Activated T-cell treated with anti-CD3 and anti-CD28 coated beads, Interleukin-2, amount 50 U/mL, for 4 hours (primary cell): ENCODE data around the gene SNAPC3. TPM values are rescaled to one million over a fixed set of nuclear protein-coding genes. Genes with fewer than 3 reads are reported as not detected.
"Not testable (repeated sequence)": the region's sequence is repeated elsewhere in the genome, so short reads cannot be mapped to it uniquely, and the experiment has no call there.

Experiments used
- ATAC-seq, 2 donors: fragments of 200-7000 bp; cut with Tn5 transposase; one replicate each; pipeline ENCODE4 v1.10.0; 2021
- DNase-seq: peaks from one replicate; pipeline ENCODE4 v3.0.0-alpha.2; 2020
- H3K27me3 Mint-ChIP-seq: one replicate; pipeline ENCODE4 v1.8.0; 2021; ENCODE audit warnings: low read depth, mixed read lengths
- H3K36me3 Mint-ChIP-seq: one replicate; pipeline ENCODE4 v1.8.0; 2022; ENCODE audit warnings: mixed read lengths; ENCODE audit not compliant: insufficient read depth
- H3K4me1 Mint-ChIP-seq: one replicate; pipeline ENCODE4 v1.8.0; 2021; ENCODE audit warnings: low read depth, mixed read lengths
- H3K4me3 Mint-ChIP-seq: one replicate; pipeline ENCODE4 v1.8.0; 2021; ENCODE audit warnings: mild to moderate bottlenecking, moderate library complexity, mixed read lengths
- H3K9me3 Mint-ChIP-seq: one replicate; pipeline ENCODE4 v1.8.0; 2021; ENCODE audit warnings: mixed read lengths
- total RNA-seq, 3 donors: library from RNA; stranded (reverse); gene quantifications; one replicate each; pipeline ENCODE4 v1.2.1, GENCODE V29; 2021

Gene SNAPC3
- total RNA-seq, 3 donors from 2014 or later = 11.8 to 17.1 (median 14.3) TPM

DNA sequence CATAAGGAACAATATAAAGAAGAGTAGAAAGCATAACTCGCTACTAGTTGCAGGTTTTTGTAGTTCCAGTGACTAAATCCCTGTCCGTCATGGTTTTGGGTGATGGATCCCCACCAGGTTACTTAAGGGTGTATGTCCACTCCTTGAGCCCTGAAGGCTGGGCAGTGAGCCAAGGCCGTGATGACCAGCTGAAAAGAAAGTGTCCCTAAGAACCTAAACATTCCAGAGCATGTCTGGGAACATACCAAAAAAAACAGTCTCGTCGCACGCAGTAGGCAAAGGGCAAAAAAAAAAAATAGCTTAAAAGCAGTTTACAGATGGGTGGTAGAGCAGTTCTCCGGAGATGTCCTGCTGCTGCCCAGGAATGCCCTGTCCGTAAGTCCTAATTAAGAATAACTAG, 21.4 kb upstream of the SNAPC3 start:
- Mint-ChIP-seq H3K4me3 (no peak overlapping the region), H3K9me3 (peaks cover 14% of the 10 kb centered on the region), H3K4me1 (no peaks in the 10 kb centered on the region), H3K36me3 (peaks cover 3% of the 10 kb centered on the region), H3K27me3 (no peaks in the 10 kb centered on the region)
- no peak for ATAC-seq
- DNase-seq = no peak

- ATAC-seq (no peak), DNase-seq (no peak)
Observed at GRCh38 chr9:15403155-15403554, 19.5 kb upstream of the SNAPC3 start.

GRCh38 chr9:15404171-15404570, 18.5 kb upstream of the SNAPC3 start:
- no peaks in the 10 kb centered on the region for H3K27me3 Mint-ChIP-seq
- no peak overlapping the region for H3K4me3 Mint-ChIP-seq
- DNase-seq (no peak), ATAC-seq (no peak)
- peaks cover 2% of the 10 kb centered on the region for H3K36me3 Mint-ChIP-seq
- H3K9me3 Mint-ChIP-seq = peaks cover 13% of the 10 kb centered on the region
- no peaks in the 10 kb centered on the region for H3K4me1 Mint-ChIP-seq

More at GRCh38 chr9:15403155-15403554, 19.5 kb upstream of the SNAPC3 start:
- Mint-ChIP-seq H3K4me1 (no peaks in the 10 kb centered on the region), H3K9me3 (peaks cover 14% of the 10 kb centered on the region), H3K27me3 (no peaks in the 10 kb centered on the region), H3K4me3 (no peak overlapping the region), H3K36me3 (peaks cover 3% of the 10 kb centered on the region)

- DNase-seq (peak; percentile 33), ATAC-seq (peak in 1 of 2 donors; percentile 43)
- Mint-ChIP-seq H3K9me3 (no peaks in the 10 kb centered on the region), H3K4me3 (no peak overlapping the region), H3K36me3 (no peaks in the 10 kb centered on the region), H3K4me1 (no peaks in the 10 kb centered on the region), H3K27me3 (no peaks in the 10 kb centered on the region)
Observed at GRCh38 chr9:15416880-15417279, 5.8 kb upstream of the SNAPC3 start.

DNA sequence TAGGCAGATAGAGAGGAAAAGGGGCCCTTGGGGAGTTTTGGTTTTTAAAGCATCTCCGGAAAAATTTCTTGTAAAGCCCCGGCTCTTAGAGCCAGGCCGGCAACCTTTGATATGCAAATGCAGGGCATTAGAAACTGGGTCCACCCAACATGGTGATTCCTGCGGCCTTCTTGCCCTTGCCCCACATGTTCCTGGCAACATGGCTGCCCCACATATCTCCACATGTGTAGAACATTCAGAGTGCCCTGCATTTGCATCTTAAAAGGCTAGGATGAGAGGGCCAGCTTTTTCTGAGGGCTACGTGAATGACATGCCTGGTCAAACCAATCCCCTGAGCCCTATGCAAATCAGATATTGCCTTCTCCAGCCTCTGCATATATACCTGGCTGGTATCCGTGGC, 5.0 kb upstream of the SNAPC3 start:
- no peaks in the 10 kb centered on the region for H3K9me3 Mint-ChIP-seq
- H3K4me1 Mint-ChIP-seq = peaks cover 6% of the 10 kb centered on the region
- no peak for ATAC-seq
- no peaks in the 10 kb centered on the region for H3K27me3 Mint-ChIP-seq
- H3K4me3 Mint-ChIP-seq = no peak overlapping the region
- DNase-seq = no peak
- H3K36me3 Mint-ChIP-seq = no peaks in the 10 kb centered on the region

- peak overlapping the region; percentile 20 for H3K4me3 Mint-ChIP-seq
- peaks cover 10% of the 10 kb centered on the region for H3K36me3 Mint-ChIP-seq
- H3K27me3 Mint-ChIP-seq = no peaks in the 10 kb centered on the region
- no peak for ATAC-seq
- peaks cover 24% of the 10 kb centered on the region for H3K4me1 Mint-ChIP-seq
- H3K9me3 Mint-ChIP-seq = no peaks in the 10 kb centered on the region
- DNase-seq = no peak
Observed at GRCh38 chr9:15420796-15421195, 1.9 kb upstream of the SNAPC3 start.

DNA sequence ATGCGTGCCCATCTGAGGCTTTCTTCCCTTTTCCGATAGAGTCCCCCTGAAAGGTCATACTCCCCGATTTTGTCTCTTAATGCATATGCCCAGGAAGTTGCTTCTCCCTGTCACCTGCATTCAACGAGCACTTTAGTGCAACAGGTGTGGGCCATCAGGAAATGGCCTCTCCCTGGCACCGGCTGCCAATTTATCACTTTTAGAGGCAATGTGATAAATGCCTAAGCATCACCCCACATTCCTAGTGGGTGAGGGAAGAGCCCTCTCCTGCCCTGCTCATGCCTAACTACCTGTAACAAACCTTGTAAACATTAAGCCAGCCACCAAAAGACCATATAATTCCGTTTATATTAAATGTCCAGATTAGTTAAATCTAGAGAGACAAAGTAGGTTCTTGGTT, 1.1 kb upstream of the SNAPC3 start:
- Mint-ChIP-seq H3K9me3 (no peaks in the 10 kb centered on the region), H3K36me3 (peaks cover 14% of the 10 kb centered on the region), H3K27me3 (no peaks in the 10 kb centered on the region), H3K4me1 (peaks cover 32% of the 10 kb centered on the region), H3K4me3 (peak overlapping the region; percentile 95)
- no peak for ATAC-seq
- no peak for DNase-seq

DNA sequence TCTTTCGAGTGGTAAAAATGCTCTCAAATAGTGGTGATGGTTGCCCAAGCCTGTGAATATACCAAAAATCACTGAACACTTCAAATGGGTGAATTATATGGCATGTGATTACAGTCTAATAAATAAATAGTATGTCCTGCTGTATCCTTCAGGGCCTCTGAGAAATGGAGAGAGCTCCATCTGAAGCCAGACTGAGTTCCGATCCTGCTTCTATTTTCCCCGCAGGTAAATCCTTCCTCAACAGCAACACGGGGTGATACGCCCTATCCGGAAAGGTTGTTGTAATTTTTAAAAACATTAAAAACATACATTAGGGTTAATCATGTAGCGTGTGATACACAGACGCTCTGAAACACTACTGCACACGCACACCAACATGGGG, 695 bp upstream of the SNAPC3 start:
- H3K9me3 Mint-ChIP-seq = no peaks in the 10 kb centered on the region
- no peak for ATAC-seq
- DNase-seq = no peak
- peak overlapping the region; percentile 95 for H3K4me3 Mint-ChIP-seq
- H3K4me1 Mint-ChIP-seq = peaks cover 35% of the 10 kb centered on the region
- peaks cover 14% of the 10 kb centered on the region for H3K36me3 Mint-ChIP-seq
- no peaks in the 10 kb centered on the region for H3K27me3 Mint-ChIP-seq

DNA sequence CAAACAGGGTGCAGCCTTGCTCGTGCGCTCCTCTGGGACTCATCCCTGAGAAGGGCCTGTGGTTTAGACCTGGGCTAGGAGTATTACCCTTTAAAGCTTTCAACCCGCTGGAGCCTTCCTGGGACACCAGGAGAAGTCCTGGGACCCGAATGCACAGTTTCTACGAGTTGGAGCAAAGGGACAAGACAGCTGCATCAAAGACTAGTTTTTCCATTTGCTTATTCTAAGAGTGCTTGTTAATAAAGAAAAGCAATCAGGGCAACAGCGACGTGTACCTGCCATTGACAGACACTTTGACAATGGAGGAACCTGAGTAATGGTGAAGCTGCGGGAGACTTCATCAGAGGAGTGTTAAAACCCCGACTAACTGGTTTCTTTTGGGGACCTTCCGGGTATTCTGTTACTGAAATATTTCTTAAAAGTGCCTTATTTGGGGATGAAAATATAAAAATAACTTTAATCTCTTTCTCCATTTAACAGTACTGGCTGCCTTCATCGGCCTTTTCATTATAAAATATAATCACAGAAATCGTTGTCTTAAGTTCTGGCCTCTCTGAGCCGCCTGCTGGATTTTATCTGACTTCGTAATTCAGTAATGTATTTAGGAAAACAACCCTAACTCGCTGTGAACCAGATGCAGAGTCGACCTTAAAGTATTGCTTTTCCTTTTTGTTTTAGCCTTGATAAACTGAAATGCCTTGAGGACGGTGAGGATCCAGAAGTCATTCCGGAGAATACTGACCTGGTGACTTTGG, 732 bp downstream of the SNAPC3 start:
- Mint-ChIP-seq H3K4me3 (peak overlapping the region; percentile 95), H3K4me1 (peaks cover 41% of the 10 kb centered on the region), H3K9me3 (no peaks in the 10 kb centered on the region), H3K27me3 (no peaks in the 10 kb centered on the region), H3K36me3 (peaks cover 15% of the 10 kb centered on the region)
- peak in 1 of 2 donors; percentile 13 for ATAC-seq
- DNase-seq = no peak

DNA sequence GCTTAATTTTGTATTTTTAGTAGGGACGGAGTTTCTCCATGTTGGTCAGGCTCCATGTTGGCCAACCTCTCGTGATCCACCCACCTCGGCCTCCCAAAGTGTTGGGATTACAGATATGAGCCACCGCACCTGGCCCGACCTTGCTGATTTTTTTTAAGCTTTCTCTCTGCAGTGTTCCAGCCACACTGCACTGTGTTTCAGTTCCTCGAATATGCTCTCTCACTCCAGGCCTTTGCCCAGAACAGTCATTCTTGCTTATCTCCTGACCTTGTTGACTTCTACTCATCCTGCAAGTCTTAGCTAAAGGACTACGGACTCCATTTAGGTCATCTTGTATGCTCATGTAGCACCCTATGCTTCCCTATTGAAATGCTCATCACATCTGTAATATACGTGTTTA, 3.3 kb downstream of the SNAPC3 start:
- DNase-seq (no peak), ATAC-seq (no peak)
- H3K4me3 Mint-ChIP-seq = no peak overlapping the region
- H3K4me1 Mint-ChIP-seq = peaks cover 60% of the 10 kb centered on the region
- no peaks in the 10 kb centered on the region for H3K27me3 Mint-ChIP-seq
- H3K36me3 Mint-ChIP-seq = peaks cover 22% of the 10 kb centered on the region
- no peaks in the 10 kb centered on the region for H3K9me3 Mint-ChIP-seq

DNA sequence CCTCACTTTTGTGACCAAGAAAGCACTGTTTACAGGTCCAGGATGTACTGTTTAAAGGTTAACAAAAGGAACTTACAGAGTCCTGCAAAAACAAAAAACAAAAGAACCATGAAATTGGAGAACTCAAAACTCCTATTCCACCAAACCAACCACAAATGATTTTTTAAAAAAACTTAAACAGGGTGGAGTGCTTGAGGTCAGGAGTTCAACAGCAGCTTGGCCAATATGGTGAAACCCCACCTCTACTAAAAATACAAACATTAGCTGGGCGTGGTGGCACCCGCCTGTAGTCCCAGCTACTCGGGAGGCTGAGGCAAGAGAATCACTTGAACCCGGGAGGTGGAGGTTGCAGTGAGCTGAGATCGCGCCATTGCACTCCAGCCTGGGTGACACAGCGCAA, 5.0 kb downstream of the SNAPC3 start:
- peaks cover 62% of the 10 kb centered on the region for H3K4me1 Mint-ChIP-seq
- not testable (repeated sequence) for H3K9me3 Mint-ChIP-seq, H3K4me3 Mint-ChIP-seq

GRCh38 chr9:15430920-15431844, 8.5 kb downstream of the SNAPC3 start:
- Mint-ChIP-seq H3K4me1 (peaks cover 49% of the 10 kb centered on the region), H3K36me3 (peaks cover 31% of the 10 kb centered on the region), H3K9me3 (no peaks in the 10 kb centered on the region), H3K4me3 (no peak overlapping the region), H3K27me3 (no peaks in the 10 kb centered on the region)
- ATAC-seq = no peak
- DNase-seq = no peak

More for the DNA sequence above, 5.0 kb downstream of the SNAPC3 start:
- DNase-seq, H3K27me3 Mint-ChIP-seq, ATAC-seq: not testable (repeated sequence)
- H3K36me3 Mint-ChIP-seq = peaks cover 23% of the 10 kb centered on the region

DNA sequence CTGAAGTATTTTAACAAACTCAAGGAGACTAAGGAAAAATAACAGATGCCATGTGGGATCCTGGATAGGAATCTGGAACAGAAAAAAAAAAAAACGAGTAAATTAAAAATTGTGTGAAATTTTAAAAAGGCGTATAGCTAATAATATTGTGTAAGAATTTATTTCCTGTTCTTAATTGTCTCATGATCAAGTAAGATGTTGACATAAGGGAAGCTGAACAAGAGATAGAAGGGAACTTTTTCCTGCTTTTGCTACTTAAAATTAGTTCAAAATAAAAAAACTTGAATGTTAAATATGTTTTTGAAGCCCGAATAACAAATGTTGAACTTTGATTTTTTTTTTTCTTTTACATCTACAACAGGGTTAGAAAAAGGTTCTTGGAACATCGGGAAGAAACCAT, 10.5 kb downstream of the SNAPC3 start:
- peaks cover 50% of the 10 kb centered on the region for H3K4me1 Mint-ChIP-seq
- H3K36me3 Mint-ChIP-seq = peaks cover 38% of the 10 kb centered on the region
- no peak overlapping the region for H3K4me3 Mint-ChIP-seq
- H3K27me3 Mint-ChIP-seq = no peaks in the 10 kb centered on the region
- ATAC-seq (no peak), DNase-seq (no peak)
- no peaks in the 10 kb centered on the region for H3K9me3 Mint-ChIP-seq

DNA sequence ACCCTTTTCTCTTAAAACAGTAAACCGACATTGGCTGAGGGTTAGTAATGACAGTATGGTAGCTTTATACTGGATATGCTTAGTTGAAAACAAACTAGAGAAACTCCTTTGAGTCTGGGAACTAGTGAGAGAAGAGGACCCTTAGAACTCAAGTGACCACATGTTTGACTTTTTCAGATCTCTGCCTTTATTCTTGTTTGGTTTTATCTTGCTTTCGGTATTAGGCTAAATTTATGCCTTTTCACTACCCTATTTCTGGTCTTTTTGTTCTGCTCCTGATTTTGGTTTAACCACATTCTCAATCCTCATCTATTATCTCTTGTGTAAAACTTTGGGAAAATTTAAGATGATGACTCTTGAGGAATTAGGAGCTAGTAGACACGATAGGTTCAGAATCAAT, 11.0 kb downstream of the SNAPC3 start:
- H3K36me3 Mint-ChIP-seq = peaks cover 38% of the 10 kb centered on the region
- ATAC-seq (no peak), DNase-seq (no peak)
- H3K4me3 Mint-ChIP-seq = no peak overlapping the region
- H3K27me3 Mint-ChIP-seq = no peaks in the 10 kb centered on the region
- no peaks in the 10 kb centered on the region for H3K9me3 Mint-ChIP-seq
- H3K4me1 Mint-ChIP-seq = peaks cover 49% of the 10 kb centered on the region

DNA sequence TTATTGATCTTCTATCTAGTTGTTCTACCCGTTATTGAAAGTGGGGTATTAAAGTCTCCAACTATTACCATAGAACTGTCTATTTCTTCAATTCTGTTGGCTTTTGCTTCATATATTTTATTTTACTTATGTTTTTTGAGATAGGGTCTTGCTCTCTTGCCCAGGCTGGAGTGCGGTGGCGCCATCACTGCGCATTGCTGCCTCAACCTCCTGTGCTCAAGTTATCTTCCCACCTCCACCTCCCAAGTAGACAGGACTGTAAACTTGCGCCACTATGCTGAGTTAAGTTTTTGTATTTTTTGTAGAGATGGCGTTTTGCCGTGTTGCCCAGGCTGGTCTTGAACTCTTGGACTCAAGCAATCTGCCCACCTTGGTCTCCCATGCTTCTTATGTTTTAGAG, 16.2 kb downstream of the SNAPC3 start:
- no peak for ATAC-seq
- no peaks in the 10 kb centered on the region for H3K27me3 Mint-ChIP-seq

More for the DNA sequence above, 16.2 kb downstream of the SNAPC3 start:
- Mint-ChIP-seq H3K36me3 (peaks cover 54% of the 10 kb centered on the region), H3K9me3 (no peaks in the 10 kb centered on the region), H3K4me3 (no peak overlapping the region), H3K4me1 (peaks cover 21% of the 10 kb centered on the region)
- DNase-seq = no peak
